ENCODE results near the gene BCAP29.

The BCAP29 gene

DNA sequence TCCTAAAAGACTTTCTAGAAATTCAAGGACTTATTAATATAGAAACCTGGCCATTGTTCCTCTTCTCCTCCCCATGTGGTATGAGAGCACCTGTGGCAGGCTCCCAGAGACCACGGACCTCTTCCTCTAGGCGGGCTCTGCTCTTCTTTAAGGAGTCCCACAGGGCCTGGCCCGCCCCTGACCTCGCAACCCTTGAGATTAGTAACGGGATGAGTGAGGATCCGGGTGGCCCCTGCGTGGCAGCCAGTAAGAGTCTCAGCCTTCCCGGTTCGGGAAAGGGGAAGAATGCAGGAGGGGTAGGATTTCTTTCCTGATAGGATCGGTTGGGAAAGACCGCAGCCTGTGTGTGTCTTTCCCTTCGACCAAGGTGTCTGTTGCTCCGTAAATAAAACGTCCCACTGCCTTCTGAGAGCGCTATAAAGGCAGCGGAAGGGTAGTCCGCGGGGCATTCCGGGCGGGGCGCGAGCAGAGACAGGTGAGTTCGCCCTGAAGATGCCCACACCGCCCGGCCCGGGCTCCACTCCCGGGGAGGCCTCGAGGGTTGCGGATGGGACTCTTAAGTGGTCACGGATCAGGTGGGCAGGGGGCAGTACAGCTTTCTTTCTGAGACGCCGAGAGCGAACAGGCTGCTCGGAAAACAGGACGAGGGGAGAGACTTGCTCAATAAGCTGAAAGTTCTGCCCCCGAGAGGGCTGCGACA lies 80.5 kb downstream of the BCAP29 start, which contains the start of gene SLC26A4:
TSS of gene SLC26A4 (plus strand) at position 448 of the 700 bp plus-strand sequence. CDS start 814 bp downstream, outside the sequence.
- TF ChIP-seq GATA2 (IDR thresholded peaks at IDR 0.05; ENCODE audit: low read depth, low read length) (no peak), GATA3 (IDR thresholded peaks at IDR 0.05; ENCODE audit: low read depth, low read length) (no peak)

- TF ChIP-seq GATA3 (IDR thresholded peaks at IDR 0.05; ENCODE audit: low read depth, low read length) = no peak
- no peak for TF ChIP-seq GATA2 (IDR thresholded peaks at IDR 0.05; ENCODE audit: low read depth, low read length)
Measured at GRCh38 chr7:107661081-107661864, 81.2 kb downstream of the BCAP29 start.

- TF ChIP-seq GATA3 (IDR thresholded peaks at IDR 0.05; ENCODE audit: low read depth, low read length) (no peak), GATA2 (IDR thresholded peaks at IDR 0.05; ENCODE audit: low read depth, low read length) (no peak)
Measured at GRCh38 chr7:107661865-107662379, 81.9 kb downstream of the BCAP29 start.

- TF ChIP-seq GATA3 (IDR thresholded peaks at IDR 0.05; ENCODE audit: low read depth, low read length) = no peak
- TF ChIP-seq GATA2 (IDR thresholded peaks at IDR 0.05; ENCODE audit: low read depth, low read length) = no peak
Measured at GRCh38 chr7:107663196-107663595, 83.2 kb downstream of the BCAP29 start.

GRCh38 chr7:107666790-107667189 lies 86.7 kb downstream of the BCAP29 start:
- TF ChIP-seq GATA2 (IDR thresholded peaks at IDR 0.05; ENCODE audit: low read depth, low read length) (no peak), GATA3 (IDR thresholded peaks at IDR 0.05; ENCODE audit: low read depth, low read length) (no peak)

GRCh38 chr7:107667341-107667740 lies 87.3 kb downstream of the BCAP29 start:
- TF ChIP-seq GATA2 (IDR thresholded peaks at IDR 0.05; ENCODE audit: low read depth, low read length) (no peak), GATA3 (IDR thresholded peaks at IDR 0.05; ENCODE audit: low read depth, low read length) (no peak)

DNA sequence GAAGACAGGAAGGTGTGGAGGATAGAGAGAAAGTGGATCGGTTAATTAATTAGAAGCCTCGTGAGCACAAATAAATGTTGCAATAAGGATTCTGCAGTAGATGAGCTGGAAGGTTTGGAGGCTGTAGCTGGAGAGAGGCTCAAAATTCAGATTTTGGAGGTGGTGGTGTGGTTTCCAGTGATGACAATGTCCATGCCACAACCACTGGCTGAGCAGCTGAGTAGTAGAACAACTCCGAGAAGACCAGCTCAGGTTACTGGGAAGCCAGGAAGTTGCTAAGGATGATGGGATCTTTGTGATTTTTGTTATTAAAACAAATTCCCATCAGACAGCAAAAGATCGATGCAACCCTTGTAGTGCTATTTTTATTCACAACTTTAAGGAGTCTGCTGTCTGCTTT lies 88.2 kb downstream of the BCAP29 start:
- TF ChIP-seq GATA2 (IDR thresholded peaks at IDR 0.05; ENCODE audit: low read depth, low read length) (no peak), GATA3 (IDR thresholded peaks at IDR 0.05; ENCODE audit: low read depth, low read length) (no peak)
